Panc1 (cell line): Measurements from ENCODE around the gene RASSF5. TPM values are rescaled to one million over a fixed set of nuclear protein-coding genes. Genes with fewer than 3 reads are reported as not detected.

Source experiments
- ATAC-seq: fragments of 200-7000 bp; cut with Tn5 transposase; 2 replicates; pipeline ENCODE4 v1.9.1; 2020; ENCODE audit warnings: mild to moderate bottlenecking, moderate library complexity
- BruUV-seq: library from RNA; stranded (reverse); fragments of 400-500 nt; replicated peaks from 2 replicates; lab custom pipeline; 2021; lab: Mats Ljungman, UMichigan
- CTCF ChIA-PET: fragments of 300-600 bp; sonication (Branson Sonifier 250); formaldehyde crosslinking; loops from one replicate; lab custom pipeline; 2022; ENCODE audit warnings: antibody characterized with exemption; lab: Charles Lee
- POLR2A ChIA-PET: fragments of 300-600 bp; sonication (Branson Sonifier 250); formaldehyde crosslinking; loops from one replicate; lab custom pipeline; 2022; ENCODE audit warnings: antibody characterized with exemption; lab: Charles Lee
- DNase-seq: peaks from one replicate; pipeline ENCODE4 v3.0.0-alpha.2; 2010; ENCODE audit warnings: low read depth, low spot score
- H3K27ac ChIP-seq: 2 replicates; pipeline ENCODE4 v1.5.1; 2011; ENCODE audit warnings: mild to moderate bottlenecking, low read length, inconsistent platforms
- H3K27me3 ChIP-seq: fragments of 200-500 bp; sonication (Bioruptor generic); 2 replicates; pipeline ENCODE4 v1.6.0; 2014; ENCODE audit warnings: low read length, inconsistent platforms; ENCODE audit not compliant: control insufficient read depth, insufficient read depth
- H3K36me3 ChIP-seq: fragments of 200-500 bp; sonication (Bioruptor generic); 2 replicates; pipeline ENCODE4 v1.5.1; 2014; ENCODE audit warnings: inconsistent platforms, mild to moderate bottlenecking, low read length, moderate library complexity; ENCODE audit not compliant: control insufficient read depth, insufficient read depth
- H3K4me1 ChIP-seq: 2 replicates; pipeline ENCODE4 v1.5.1; 2011; ENCODE audit warnings: inconsistent platforms, mild to moderate bottlenecking, low read length, moderate library complexity; ENCODE audit not compliant: control insufficient read depth, insufficient read depth
- H3K4me3 ChIP-seq, 2 experiments: 2 replicates each; pipeline ENCODE4 v1.5.1; 2011 to 2012; ENCODE audit warnings: low read depth in 2 of 2, low read length in 2 of 2, mild to moderate bottlenecking in 2 of 2, inconsistent platforms in 1 of 2, moderate library complexity in 1 of 2
- H3K9me3 ChIP-seq: fragments of 200-500 bp; sonication (Bioruptor generic); 2 replicates; pipeline ENCODE4 v1.5.1; 2014; ENCODE audit warnings: low read depth, mild to moderate bottlenecking, inconsistent platforms, low read length, moderate library complexity; ENCODE audit not compliant: control insufficient read depth, insufficient read depth
- CTCF ChIP-seq: fragments of 450-650 bp; IDR thresholded peaks from 2 replicates; pipeline ENCODE4 v1.5.1; 2017; ENCODE audit warnings: mild to moderate bottlenecking
- POLR2AphosphoS5 ChIP-seq: IDR thresholded peaks from 2 replicates; pipeline ENCODE4 v1.6.1; 2012; ENCODE audit warnings: mild to moderate bottlenecking, low read depth, low read length, moderate library complexity
- REST ChIP-seq, 2 experiments: IDR thresholded peaks; 2 replicates each; pipeline ENCODE4 v1.6.1; 2011 to 2012; ENCODE audit warnings: low read depth in 2 of 2, control low read depth in 1 of 2, low read length in 1 of 2, mild to moderate bottlenecking in 1 of 2, moderate library complexity in 1 of 2; ENCODE audit not compliant: insufficient read depth in 1 of 2
- SIN3A ChIP-seq: IDR thresholded peaks from 2 replicates; pipeline ENCODE4 v1.6.1; 2012; ENCODE audit warnings: low read depth, mild to moderate bottlenecking, low read length, moderate library complexity, borderline replicate concordance; ENCODE audit not compliant: insufficient read depth
- TCF7L2 ChIP-seq: IDR thresholded peaks from 2 replicates; pipeline ENCODE4 v1.6.1; 2011; ENCODE audit warnings: mild to moderate bottlenecking, low read depth, low read length, inconsistent platforms
- in situ Hi-C: cut with HindIII; loops from 2 replicates; pipeline ENCODE4 v1.10.0; 2016; ENCODE audit warnings: low sequenced_read_pairs, low pct_unique_long_range_greater_than_20kb
- intact Hi-C: fragments of 100-400 bp; cut with micrococcal nuclease; formaldehyde crosslinking; loops from one replicate; pipeline ENCODE4 v1.10.0; 2022; ENCODE audit not compliant: unreplicated experiment
- total RNA-seq: library from RNA; stranded (reverse); gene quantifications from one replicate; pipeline ENCODE4 v1.2.1, GENCODE V29; 2021; ENCODE audit not compliant: unreplicated experiment

Gene RASSF5
- total RNA-seq, 1 experiment from 2014 or later: 1.6 TPM

DNA sequence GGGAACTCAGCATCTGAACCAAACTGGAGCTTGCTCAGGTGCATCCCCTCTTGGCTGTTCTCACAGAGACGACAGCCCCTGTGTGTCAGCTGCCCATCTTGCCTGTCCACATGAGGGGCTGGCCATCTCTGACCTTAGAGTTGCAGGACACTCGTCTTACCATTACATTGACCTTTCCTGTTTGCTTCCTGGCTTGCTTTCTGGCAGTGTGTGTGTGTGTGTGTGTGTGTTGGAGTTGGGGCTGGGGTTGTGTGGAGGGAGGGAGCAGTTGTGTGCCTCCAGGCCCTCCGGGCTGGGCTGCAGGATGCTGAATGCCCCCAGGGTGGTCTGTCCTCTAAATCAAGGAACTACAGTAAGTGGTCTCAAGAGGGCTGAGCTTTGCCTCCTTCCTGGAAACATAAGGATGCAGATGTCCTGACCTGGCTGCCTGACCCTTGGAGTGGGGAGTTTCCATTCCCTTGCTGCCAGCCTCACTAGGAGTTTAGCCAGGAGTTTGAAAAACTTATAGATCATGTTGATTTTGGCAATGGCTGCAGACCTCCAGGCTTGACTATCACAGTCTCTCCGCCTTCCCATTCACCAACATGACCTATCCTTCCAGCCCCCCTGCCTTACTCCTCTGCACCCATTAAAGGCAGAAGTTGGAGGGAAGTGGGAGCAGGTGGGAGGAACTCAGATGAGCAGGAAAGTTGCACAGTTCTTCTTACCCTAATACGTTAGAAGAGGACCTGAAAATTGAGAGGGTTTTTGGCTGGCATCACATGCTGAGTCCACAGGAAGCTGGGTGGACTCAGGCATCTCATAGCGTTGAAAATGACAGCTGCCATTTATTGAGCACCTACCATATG is 19.0 kb downstream of the RASSF5 start:
- CTCF ChIA-PET: no interaction called here
- H3K4me1 ChIP-seq: no peaks in the 10 kb centered on the region
- ATAC-seq: peak; percentile 30; the same call in 1 of the 2 replicates
- H3K27ac ChIP-seq: no peak overlapping the region
- POLR2A ChIA-PET: no interaction called here
- intact Hi-C loops: no loop called here
- no peaks in the 10 kb centered on the region for H3K27me3 ChIP-seq
- no TSS peak for BruUV-seq
- no peaks in the 10 kb centered on the region for H3K9me3 ChIP-seq
- no peak for DNase-seq
- TF ChIP-seq SIN3A (no peak), REST (IDR thresholded peaks at IDR 0.05; ENCODE audit: insufficient read depth in 1 of 2, low read depth in 2 of 2, low read length in 1 of 2) (no peak), TCF7L2 (no peak), CTCF (no peak), POLR2AphosphoS5 (no peak)
- no peaks in the 10 kb centered on the region for H3K36me3 ChIP-seq
- no peak overlapping the region for H3K4me3 ChIP-seq
- in situ Hi-C loops: no loop called here

GRCh38 chr1:206529425-206529824 is 22.1 kb downstream of the RASSF5 start:
- no peaks in the 10 kb centered on the region for H3K27me3 ChIP-seq
- in situ Hi-C loops: no loop called here
- no peaks in the 10 kb centered on the region for H3K9me3 ChIP-seq
- H3K36me3 ChIP-seq: no peaks in the 10 kb centered on the region
- no peaks in the 10 kb centered on the region for H3K4me1 ChIP-seq
- DNase-seq (no peak), ATAC-seq (no peak)
- H3K27ac ChIP-seq: no peak overlapping the region
- POLR2A ChIA-PET: no interaction called here
- H3K4me3 ChIP-seq: no peak overlapping the region
- TF ChIP-seq REST (IDR thresholded peaks at IDR 0.05; ENCODE audit: insufficient read depth in 1 of 2, low read depth in 2 of 2, low read length in 1 of 2): no peak
- no peak for TF ChIP-seq TCF7L2
- TF ChIP-seq POLR2AphosphoS5: no peak
- TF ChIP-seq CTCF: no peak
- TF ChIP-seq SIN3A: no peak
- intact Hi-C loops: no loop called here
- no TSS peak for BruUV-seq
- CTCF ChIA-PET: no interaction called here
